Measurements from ENCODE around the gene HES2.
"Not testable (repeated sequence)": the region's sequence is repeated elsewhere in the genome, so short reads cannot be mapped to it uniquely, and the experiment has no call there.

The HES2 gene

GRCh38 chr1:6437012-6437700, 17.4 kb upstream of the HES2 start:
- in situ Hi-C loops (cut with HindIII; ENCODE audit: low sequenced_read_pairs), result not testable (repeated sequence)

DNA sequence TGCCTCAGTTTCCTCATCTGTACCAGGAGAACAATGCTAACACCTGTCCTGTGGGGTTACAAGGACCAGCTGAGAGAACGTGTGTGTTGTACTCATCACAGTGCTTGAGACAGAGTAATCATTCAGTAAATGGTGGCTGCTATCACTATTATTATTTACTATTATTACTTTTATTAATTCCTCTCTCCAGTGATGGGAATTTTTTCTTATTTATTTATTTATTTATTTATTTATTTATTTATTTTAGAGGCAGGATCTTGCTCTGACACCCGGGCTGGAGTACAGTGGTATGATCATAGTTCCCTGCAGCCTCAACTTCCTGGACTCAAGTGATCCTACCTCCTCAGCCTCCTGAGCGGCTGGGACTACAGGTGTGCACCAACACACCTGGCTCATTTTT, 16.6 kb upstream of the HES2 start:
- in situ Hi-C loops (cut with HindIII; ENCODE audit: low sequenced_read_pairs), result not testable (repeated sequence)

- in situ Hi-C loops (cut with HindIII; ENCODE audit: low sequenced_read_pairs), result no loop called here
Observed at GRCh38 chr1:6435547-6435946, 15.8 kb upstream of the HES2 start.

DNA sequence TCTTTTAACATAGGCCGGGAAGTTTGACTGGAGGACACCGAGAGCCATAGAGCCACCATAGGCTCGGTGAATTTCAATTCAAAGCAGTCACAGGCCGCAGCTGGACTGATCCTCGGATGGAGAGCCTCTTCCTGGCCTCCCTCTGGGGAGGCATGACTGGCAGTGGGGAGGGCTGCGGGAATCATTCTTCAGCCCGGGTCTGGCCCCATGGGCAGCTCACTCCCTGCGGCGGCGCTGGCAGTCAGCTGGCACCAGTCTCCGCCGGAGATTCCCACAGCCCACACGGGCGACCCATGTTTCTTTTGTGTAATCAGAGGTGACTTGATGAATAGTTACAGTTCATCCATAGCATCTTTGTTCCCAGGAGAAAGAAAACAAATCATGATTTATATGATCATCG, 15.4 kb upstream of the HES2 start:
- in situ Hi-C loops (cut with HindIII; ENCODE audit: low sequenced_read_pairs), result no loop called here

DNA sequence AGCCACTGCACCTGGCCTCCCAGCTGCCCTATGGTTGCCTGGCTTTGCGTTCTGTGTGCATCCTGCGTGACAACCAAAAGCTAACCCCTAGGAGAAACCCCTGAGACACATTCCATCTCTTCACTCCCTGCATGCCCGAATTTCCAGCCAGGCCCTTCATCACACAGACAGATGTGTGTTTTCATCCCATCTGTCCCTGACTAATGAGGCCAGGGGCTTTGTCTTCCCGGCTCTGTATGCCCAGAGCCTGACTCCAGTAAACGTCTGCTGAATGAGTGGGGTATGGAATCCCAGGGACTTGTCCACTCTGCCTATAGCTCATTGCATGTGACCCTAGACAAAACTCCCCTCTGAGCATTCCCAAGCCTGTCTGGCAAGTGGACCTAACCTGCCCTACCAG, 14.5 kb upstream of the HES2 start:
- in situ Hi-C loops (cut with HindIII; ENCODE audit: low sequenced_read_pairs), result no loop called here

DNA sequence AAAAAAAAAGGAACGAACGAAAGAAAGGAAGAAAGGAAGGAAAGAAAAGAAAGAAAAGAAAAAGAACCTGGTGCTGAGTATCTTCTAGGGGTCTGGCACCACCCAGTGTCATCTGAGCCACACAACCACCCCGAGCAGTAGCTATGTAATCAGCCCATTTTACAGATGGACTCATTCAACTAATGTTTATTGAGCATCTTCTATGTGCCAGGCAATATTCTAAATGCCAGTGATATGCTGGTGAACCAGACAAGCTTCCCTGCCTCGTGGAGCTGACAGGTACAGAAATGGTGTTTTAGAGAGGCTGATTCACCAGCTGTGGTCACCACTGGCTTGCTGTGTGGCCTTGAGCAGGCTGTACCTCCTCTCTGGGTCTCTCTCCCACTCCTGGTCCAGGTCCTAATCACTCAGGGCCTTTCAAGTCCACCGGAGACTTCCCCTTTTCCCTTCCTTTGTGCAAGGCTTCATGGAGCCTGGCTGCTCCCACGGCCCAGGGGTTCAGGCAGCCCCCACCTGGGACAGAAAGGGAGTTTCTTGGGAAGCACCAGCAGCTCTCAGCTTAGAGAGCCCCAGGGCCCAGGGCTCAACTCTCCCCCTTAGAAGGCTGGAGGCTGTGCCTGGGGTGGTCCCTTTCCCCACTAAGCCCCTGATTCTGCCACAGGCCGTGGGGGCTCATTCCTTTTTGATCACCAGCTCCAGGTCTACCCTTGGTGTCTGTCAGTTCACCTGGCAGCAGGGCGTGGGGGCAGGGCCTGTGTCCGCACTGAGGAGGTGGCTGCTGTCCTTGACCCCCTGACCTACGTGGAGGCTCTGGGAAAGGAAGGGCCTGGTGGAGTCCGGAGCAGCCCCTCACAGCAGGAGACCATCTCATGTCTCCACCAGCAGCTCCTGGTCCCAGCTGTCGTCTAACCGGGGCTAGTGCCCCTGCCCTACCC, 12.2 kb upstream of the HES2 start:
- in situ Hi-C loops (cut with HindIII; ENCODE audit: low sequenced_read_pairs), result not testable (repeated sequence)

DNA sequence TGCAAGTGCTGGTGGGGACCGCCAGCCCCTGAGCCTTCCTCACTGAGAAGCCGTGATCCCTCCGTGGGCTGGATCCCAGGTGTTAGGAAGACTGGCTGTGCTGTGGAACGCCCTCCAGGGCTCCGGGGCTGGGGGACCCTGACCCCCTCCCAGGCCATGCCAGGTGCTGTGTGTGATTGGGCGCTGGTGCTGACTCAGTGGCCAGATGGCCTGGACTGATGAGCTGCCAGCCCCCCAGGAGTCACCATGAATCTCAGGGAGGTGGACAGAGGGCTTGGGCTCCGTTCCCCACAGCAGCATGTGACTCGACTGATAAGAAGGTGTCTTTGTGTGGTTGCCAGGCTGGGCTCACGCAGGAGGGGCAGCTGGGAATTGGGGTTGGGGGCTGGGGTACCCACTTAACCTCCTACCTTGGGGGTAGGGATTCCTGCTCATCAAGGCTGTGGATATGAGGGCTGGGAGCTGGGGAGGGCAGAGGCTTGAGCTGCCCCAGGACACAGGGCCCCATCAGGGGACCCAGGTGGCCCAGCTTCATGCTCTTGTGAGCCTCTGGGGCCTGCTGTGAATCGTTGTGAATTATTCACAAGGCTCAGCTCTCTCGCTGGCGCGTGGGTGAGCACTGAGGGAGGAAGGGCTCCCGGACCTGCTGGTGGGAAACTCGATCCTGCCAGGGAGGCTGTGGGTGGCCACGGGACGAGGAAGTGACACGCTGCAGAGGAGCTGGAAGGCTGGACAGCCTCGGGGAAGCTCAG, 10.1 kb upstream of the HES2 start:
- in situ Hi-C loops (cut with HindIII; ENCODE audit: low sequenced_read_pairs), result not testable (repeated sequence)

DNA sequence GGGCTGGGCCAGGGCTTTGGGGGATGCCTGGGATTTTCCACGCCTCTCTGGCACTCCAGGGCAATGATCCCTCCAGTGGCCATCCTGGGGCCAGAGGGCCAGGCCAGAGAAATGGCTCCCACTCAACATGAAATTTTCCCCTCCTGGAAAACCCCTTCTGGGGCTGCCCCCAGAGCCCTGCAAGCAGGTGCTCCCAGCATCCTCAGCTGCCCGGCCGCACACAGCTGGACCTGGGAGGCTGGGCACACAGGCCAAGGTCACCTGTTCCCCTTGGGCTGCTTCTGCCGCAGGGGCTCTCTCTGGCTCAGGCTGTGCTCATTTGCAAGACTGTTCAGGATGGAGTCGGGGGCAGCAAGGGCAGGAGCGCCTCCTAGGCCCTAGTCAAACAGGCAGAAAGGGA, 8.7 kb upstream of the HES2 start:
- in situ Hi-C loops (cut with HindIII; ENCODE audit: low sequenced_read_pairs), result not testable (repeated sequence)

DNA sequence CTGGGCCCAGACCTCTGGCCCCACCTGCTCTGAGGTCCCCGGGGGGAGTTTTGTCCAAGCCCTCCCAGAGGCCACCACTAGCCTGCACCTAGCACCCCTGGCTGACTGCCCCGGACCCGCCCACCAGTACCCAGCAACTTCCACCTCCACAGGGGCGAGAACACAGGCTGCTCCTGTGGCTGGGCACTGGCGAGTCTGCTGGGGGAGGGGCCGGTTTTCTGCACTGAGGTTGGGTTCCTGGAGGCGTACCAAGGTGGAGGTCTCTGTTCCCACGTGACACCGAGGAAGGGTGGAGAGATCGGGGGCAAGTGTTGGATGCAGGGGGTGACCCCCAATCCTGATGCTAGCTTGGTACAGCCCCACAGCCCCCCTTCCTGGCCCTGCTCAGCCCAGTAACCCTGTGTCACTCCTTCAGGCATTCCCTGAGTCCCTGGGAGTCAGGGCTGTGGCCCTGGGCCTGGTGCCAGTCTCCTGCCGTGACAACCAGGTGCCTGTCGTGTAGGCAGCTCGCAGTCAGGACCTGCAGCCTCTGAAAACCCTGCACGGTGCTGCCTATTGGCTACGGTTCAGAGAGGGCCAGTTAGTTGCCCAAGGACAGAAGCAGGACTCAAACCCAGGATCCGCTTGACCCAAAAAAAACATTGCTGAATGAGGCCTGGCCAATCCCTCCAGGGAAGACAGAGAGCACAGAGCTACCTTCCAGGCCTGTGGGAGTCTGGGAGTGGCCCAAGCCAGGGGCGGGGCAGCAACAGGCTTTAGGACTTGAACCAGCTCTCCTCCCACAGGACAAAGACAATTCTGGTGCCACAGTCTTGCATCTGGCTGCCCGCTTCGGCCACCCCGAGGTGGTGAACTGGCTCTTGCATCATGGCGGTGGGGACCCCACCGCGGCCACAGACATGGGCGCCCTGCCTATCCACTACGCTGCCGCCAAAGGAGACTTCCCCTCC, 8.0 kb upstream of the HES2 start:
- in situ Hi-C loops (cut with HindIII; ENCODE audit: low sequenced_read_pairs), result no loop called here

GRCh38 chr1:6426972-6427350, 7.2 kb upstream of the HES2 start:
- in situ Hi-C loops (cut with HindIII; ENCODE audit: low sequenced_read_pairs), result no loop called here

GRCh38 chr1:6426277-6426971, 6.7 kb upstream of the HES2 start:
- in situ Hi-C loops (cut with HindIII; ENCODE audit: low sequenced_read_pairs), result no loop called here

GRCh38 chr1:6425658-6426057, 5.9 kb upstream of the HES2 start:
- in situ Hi-C loops (cut with HindIII; ENCODE audit: low sequenced_read_pairs), result no loop called here

DNA sequence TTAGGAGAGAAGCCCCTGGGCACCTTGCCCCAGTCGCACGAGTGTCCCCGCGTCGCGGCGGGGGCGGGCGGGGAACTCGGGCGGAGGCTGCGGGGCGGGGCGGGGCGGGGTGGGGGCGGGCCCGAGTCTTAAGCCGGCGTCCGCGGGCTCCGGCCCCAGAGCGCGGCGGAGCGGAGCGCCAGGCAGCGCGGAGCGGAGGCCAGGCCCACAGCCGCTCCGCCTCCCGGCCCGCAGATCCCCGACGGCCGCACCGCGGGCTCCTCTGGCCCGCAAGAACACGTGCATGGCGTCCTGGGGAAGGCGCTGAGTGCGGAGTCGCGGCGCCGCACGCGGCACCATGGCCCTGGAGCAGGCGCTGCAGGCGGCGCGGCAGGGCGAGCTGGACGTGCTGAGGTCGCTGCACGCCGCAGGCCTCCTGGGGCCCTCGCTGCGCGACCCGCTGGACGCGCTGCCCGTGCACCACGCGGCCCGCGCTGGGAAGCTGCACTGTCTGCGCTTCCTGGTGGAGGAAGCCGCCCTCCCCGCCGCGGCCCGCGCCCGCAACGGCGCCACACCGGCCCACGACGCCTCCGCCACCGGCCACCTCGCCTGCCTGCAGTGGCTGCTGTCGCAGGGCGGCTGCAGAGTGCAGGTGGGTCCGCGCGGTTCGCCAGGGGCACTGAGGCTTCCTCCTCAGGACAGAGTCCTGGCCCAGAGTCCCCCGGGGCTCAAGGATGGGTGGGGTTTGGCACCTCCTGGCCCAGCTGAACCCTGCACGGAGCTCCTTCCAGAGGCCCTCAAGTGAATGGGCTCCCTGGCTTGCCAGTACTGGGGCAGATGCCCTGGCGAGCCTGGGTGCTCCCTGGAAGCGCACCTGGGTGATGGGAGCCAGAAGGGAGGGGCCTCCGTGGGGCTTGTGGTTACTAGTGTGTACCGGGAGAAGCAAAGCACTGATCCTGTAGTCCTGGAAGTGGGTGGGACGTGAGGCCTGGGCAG, 5.2 kb upstream of the HES2 start, which contains the start of gene ESPN:
ESPN (plus strand) TSS at position 158 of the 975 bp plus-strand sequence; CDS start at position 338, 180 bp downstream.
- in situ Hi-C loops (cut with HindIII; ENCODE audit: low sequenced_read_pairs), result no loop called here

DNA sequence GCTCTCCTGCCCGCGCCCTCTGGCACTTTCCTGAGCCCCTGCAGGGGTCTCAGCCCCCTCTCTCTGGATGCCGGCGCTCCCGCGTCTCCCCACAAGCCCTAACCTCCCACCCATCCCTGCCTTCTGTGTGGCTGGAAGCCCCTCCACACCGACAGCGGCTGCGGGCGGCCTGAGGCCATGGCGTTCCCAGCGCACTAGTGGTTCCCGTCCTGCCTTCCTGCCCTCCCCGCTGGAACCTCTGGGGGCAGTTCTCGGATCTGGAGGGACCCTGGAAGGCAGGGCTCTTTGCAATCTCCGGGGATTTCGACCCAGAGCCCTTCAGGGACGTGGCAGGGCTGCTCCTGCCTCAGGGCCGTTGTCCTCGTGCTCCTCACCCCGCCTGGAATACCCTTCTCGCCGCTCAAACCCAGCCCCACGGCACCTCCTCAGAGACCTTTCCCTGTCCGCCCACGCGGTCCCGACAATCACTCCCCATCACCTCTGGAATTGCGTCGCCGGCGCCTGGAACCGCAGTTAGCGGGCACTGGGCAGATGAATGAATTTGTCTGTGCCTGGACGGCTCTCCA, 4.4 kb upstream of the HES2 start:
- in situ Hi-C loops (cut with HindIII; ENCODE audit: low sequenced_read_pairs), result no loop called here

DNA sequence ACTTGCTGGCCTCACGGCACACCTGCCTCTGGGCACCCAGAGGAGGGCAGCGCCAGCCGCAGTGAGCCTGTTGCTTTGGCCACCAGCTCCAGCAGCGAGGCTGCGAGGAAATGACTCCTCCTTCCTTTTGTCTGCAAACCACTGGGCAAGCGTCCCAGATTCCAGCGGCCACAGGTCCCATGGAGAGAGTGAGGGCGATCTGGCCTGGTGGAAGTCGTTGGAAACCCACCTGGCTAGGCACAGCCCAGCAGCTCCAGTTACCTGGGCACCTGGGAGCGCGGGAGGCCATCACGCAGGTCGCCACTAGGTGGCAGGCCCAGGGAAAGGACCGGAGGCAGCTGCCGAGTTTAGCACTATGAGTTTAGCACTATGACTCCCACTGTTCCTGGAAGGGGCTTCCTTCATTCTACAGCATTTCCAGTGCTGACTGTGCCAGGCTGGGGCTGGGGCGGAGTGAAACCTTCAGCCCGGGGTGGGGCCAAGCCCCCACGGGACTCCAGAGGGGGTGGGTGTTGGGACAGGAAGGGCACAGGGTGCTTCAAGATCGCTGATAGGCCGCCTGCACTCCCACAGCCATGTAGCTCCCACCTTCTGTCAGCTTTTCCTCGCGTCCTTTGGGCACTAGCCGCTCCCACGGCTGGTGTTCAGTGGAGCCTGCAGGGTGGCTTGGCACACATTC, 3.7 kb upstream of the HES2 start:
- in situ Hi-C loops (cut with HindIII; ENCODE audit: low sequenced_read_pairs), result no loop called here

GRCh38 chr1:6421266-6421665, 1.5 kb upstream of the HES2 start:
- in situ Hi-C loops (cut with HindIII; ENCODE audit: low sequenced_read_pairs), result no loop called here

DNA sequence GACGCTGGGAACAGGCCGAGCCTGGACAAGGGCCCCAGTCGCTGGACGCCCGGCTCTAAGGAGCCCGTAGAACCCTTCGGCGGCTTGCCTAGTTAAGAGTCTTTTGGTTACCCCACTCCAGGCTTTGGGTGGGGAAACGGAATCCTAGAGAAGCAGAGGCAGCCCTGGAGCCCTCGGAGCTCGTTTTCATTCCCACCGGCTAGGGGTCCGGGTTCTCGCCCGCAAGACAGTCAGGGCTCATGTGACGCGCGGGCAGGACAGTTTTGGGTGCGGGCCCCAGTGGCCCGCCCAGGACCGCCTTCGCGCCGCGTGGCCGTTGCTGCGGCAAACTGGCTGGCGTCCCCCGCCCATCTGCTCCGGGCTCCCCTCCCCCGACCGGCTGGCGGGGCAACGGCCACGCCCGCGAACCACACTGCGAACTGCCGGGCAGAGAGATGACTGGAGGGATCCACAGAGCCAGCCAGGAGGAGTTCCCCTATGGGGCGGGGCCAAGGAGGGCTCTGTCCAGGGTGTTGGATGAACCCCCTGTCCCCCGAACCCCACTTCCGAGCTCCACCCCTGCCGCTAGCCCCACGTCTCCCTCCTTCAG, 829 bp upstream of the HES2 start:
- in situ Hi-C loops (cut with HindIII; ENCODE audit: low sequenced_read_pairs), result no loop called here

Data from DLD1 (cell line).